GM18502 (cell line): Measurements from ENCODE around the gene MEMO1.
"Not testable (repeated sequence)": the region's sequence is repeated elsewhere in the genome, so short reads cannot be mapped to it uniquely, and the experiment has no call there.

Source experiments
- ATAC-seq: cut with Tn5 transposase; IDR thresholded peaks from one replicate; pipeline ENCODE4 v1.9.1; 2021; ENCODE audit warnings: mild to moderate bottlenecking; ENCODE audit not compliant: unreplicated experiment, poor library complexity

Gene MEMO1

DNA sequence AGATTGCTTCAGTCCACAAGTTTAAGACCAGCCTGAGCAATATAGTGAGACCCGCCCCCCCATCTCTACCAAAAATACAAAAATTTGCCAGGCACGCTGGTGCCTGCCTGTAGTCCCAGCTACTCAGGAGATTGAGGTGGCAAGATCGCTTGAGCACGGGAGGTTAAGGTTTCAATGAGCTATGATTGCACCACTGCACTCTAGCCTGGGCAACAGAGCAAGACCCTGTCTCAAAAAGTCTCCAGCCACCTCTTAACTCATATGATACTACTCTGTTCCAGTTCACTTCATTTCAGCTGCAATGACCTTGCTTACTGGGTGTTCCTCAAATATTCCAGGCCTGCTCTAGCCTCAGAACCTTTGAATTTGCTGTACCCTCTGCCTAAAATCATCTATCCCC is 11.4 kb downstream of the MEMO1 start:
- ATAC-seq: no peak

DNA sequence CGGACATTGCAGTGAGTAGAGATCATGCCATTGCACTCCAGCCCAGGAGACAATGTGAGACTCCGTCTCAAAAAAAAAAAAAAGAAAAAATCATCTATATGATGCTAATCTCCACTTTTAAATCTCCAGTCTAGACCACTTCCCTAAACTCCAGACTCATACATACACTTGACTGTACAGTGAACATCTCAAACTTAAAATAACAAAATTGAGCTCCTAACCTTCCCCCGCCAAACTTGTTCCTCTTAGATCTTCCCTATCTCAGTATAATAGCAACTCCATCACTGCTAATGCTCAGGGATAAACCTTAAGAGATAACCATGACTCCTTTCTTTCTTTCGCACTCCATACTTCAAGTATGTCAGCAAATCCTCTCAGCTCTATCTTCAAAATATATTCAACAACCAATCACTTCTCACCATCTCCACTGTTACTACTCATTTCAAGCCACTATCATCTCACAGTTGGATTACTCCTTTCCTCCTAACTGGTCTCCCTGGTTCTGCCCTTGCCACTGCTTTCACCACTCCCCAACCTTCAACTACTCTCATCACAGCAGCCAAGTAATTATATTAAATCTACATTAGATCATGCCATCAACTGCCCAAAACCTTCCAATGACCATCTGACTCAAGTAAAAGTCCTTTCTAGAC is 12.0 kb downstream of the MEMO1 start:
- no peak for ATAC-seq

DNA sequence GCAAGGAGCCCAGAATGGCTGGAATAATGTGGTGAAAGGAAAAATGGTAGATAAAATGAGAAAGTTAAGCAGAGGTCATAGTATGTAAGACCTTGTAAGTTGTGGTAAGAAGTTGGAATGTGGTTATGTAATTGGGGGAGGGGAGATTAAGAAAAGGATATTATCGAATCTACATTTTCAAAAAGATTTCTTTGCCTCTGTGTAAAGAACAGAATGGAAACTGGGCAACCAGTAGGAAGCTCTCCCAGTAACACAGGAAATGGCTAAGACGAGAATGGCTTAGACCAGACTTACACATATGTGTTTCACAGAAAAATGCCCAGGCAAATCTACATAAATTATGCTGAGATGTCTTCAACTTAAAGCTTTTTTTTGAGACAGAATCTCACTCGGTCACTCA is 13.2 kb downstream of the MEMO1 start:
- ATAC-seq: no peak

DNA sequence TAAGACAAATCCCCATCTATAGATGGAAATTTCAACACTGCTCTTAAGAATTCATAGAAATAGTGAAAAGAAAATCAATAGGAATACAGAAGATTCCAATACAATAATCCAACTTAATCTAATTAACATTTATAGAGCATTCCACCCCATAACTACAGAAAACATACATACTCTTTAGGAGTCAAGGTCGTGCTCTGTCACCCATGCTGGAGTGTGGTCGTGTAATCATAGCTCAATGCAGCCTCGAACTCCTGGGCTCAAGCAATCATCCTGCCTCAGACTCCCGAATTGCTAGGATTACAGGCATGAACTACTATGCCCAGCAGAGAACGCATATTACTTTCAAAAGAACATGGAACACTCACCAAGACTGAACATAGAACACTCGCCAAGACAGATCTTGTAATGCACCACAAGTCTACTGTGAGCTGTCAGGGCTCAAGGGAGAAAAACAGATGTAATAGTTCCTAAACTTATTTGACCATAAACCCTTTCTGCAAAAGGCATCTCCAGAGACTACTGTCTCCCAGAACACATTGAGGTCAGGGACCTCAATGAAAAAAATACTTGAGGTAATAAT is 14.1 kb downstream of the MEMO1 start:
- ATAC-seq: no peak

DNA sequence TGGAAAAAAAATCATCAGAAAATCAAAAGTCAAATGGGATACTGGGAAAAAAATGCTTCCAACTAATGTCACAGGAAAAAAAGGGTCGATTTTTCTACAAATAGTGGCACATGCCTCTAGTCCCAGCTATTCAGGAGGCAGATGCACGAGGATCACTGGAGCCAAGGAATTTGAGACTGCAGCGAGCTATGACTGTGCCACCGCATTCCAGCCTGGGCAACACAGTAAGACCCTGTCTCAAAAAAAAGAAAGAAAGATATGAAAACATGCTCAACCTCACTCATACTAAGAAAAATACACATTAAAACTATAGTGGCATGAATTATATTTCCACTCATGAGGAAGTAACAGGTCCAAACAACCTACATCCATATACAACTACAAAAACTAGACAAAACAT is 17.9 kb downstream of the MEMO1 start:
- no peak for ATAC-seq

DNA sequence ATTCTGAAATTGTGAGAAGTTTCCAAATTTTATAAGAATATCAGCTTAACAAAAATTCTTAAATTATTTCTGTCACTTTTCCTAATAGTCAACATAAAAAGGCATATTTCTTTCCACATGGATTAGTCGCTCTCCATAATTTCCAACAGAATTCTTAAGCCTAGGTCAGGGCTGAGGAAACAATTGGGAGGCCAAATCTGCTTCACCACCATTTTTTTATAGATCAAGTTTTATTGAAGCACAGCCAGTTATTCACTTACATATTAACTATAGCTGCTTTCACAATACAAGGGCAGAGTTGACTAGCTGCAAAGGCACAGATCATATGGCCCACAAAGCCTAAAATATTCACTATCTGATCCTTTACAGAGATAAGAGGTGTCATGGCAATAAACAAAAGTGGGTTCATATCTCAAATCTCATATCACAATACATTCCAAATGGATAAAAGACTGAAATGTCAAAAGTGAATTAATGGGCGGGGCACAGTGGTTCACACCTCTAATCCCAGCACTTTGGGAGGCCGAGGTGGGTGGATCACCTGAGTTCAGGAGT is 18.7 kb downstream of the MEMO1 start:
- no peak for ATAC-seq

DNA sequence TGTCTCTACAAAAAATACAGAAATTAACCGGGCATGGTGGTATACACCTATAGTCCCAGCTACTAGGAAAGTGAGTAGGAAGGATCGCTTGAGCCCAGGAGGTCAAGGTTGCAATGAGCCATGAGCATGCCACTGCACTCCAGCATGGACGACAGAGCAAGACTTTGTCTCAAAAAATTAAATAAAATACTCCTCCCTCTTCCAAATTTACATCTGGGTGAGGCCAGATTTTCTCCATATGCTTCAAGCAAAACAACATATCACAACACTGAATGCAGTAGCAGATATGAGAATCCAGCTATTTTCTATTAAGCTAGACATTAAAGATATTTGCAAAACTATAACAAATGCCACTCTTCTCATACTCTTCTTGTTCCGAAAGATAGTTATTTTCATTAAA is 20.9 kb downstream of the MEMO1 start:
- ATAC-seq: no peak

DNA sequence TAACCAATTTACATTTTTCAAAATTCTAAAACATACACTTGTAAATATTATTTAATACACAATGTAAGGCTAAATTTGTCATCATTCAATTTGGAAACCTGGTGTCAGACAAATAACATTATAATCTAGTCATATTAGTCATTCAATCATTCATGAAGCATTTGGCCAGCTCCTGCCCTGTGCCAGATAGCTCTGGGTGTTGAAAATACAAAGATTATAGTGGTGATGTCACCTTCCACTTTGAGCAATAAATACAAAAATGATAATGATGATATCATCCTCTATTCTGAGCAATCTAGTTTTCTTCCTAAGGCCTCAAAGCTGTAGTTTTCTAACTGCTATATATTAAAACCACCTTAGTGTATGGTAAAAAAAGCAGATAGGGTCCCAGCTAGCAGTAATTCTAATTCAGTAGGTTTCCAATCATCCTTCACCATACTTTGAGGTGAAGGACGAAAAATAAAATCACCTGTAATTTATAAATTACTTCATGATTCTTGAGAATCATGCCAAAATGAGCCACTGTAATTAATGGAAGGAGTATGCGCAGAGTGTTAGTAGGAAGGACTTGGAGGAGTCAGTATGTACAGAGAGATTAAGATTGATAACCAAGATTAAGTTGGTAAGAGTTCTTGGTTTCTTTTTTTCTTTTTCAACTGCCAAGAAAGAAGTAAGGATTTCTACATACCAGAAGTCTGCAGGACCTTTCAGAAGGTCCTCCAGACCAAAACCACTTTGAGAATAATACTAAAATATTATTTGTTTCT is 23.2 kb downstream of the MEMO1 start:
- no peak for ATAC-seq

DNA sequence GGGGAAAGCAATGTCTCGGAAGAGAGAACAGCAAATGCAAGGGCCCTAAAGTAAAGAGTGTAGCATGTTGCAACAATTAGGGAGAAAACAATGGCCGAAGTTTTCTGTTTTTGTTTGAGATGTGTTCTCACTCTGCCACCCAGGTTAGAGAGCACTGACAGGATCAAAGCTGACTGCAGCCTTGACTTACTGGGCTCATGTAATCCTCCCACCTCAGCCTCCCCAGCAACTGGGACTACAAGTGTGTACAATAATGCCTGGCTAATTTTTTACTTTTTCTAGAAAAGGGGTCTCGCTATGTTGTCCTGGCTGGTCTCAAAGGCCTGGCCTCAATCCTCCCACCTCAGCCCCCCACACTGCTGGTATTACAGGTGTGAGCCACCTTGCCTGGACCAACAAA is 23.9 kb downstream of the MEMO1 start:
- no peak for ATAC-seq

DNA sequence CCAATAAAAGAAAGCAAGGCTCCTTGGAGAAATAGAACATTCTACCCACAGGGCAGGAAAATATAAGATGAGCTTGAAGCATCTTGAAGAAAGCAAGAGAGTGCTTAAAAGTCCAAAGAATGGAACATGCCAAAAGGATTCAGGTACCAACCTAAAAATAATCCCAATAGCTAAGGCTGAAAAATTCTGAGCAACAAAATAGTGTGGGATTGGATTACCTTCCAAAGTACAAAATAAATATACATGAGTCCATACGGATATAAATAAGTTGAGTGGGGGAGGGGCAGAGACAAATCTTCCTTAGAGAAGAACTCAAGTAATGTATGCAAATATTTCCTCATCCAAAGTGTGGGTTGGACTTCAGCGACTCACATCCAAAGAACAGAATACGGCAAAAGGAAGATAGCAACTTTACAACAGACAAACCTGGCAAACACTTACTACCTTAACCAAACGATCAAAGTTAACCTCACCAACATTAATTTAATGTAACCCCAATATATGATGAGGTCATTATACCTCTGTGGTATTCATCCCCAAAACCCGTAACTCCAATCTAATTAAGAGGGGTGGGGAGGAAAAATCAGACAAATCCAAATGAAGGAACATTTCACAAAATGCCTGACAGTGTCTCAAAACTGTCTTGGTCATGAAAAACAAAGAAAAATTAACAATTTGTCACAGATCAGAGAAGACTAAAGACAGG is 26.9 kb downstream of the MEMO1 start:
- no peak for ATAC-seq

DNA sequence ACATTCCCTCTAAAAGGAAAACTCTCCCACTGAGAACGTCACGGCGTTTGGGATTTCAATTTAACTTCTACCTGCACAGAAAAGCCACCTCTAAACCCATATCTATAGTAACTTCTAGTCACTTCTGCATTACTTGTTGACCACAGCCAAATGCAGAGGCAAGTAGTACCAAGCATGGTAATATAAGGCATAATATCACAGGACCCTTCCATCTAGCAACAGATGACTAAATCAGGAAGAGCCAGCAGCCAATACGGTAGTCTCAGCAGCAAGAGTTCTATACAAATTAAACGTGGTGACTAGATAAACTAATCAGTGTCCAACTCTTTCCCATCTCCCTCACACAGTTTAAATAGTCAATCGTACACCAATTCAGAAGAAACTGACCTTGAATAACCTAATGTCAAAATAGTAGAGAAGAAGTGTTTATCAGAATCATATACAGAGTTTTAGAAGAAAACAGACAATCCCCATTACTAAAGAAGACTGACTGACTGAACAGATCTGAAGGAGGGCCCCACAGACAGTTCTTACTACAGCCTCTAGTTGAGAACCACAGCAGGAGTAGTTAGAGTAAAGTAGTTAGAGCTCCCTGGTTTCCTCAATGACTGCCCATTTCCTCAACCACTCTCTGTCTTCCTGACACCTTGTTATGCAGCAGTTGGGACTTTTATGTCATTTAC is 30.0 kb downstream of the MEMO1 start:
- ATAC-seq: peak; percentile 99

DNA sequence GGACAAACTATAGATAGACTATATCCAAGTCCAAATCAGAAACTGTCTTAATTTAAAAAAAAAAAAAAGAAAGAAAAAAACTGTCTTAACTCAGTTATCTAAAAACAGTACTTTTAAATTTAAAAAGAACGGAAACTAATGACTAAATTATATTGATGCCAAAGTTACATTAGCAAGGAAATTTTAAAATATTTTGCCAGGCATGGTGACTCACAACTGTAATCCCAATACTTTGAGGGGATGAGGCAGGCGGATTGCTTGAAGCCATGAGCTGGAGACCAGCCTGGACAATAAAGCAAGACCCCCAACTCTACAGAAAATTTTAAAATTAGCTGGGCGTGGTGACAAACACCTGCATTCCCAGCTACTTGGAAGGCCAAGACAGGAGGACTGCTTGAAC is 30.9 kb downstream of the MEMO1 start:
- no peak for ATAC-seq

DNA sequence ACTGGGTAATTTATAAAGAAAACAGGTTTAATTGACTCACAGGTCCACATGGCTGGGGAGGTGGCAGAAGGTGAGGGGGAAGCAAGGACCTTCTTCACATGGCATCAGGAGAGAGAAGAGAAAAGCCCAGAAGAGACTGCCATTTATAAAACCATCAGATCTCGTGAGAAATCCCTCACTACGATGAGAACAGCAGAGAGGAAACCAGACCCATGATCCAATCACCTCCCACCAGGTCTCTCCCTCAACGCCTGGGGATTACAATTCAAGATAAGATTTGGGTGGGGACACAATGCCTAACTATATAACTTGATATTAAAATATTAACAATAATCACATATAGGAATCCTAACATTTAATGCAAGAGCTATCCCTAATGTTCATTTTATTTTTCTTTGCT is 31.8 kb downstream of the MEMO1 start:
- no peak for ATAC-seq

DNA sequence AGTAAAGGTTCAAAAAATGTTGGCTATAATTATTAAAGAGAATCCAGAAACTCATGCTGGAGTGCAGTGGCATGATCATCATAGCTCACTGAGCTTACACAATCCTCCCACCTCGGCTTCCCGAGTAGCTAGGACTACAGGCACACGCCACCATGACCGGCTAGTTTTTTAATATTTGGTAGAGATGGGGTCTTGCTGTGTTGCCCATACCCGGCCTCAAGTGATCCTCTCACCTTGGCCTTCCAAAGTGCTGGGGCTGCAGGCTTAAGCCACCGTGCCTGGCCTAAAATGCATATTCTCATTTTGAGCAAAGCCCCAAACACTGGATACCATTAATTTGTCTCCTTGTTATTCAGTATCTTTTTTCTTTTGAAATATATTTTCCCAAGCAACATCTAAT is 32.4 kb downstream of the MEMO1 start:
- no peak for ATAC-seq

DNA sequence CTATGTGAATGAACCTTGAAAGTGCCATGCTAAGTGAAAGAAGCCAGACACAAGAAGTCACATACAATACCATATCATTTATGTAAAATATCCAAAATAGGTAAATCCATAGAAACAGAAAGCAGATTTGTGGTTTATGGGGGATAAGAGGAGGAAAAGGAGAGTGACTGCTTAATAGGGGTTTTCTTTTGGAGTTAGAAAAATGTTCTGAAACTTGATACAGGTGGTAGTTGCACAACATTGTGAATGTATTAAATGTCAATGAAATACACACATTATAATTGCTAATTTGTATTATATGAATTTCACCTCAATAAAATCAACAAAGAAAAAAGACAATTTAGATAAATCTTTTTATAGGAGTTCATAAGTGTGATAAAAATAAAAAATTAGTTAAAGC is 37.1 kb downstream of the MEMO1 start:
- ATAC-seq: no peak

DNA sequence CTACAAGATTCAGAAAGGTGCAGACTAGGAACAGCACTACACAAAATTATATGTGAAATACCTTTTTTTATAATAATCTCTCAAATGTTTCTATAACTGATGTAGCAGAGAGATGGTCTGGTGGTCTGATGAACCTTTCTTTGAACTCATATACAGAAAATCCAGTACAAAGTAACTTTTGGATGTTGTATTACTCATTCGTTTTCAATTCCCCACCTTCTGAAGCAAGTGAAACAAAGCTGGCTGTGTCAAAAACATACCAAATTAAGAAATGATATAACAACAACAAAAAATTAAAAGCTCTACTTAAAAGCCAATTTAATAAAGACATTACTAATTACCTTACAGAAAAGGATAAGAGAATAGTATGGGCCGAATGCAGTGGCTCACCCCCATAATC is 38.7 kb downstream of the MEMO1 start:
- no peak for ATAC-seq

DNA sequence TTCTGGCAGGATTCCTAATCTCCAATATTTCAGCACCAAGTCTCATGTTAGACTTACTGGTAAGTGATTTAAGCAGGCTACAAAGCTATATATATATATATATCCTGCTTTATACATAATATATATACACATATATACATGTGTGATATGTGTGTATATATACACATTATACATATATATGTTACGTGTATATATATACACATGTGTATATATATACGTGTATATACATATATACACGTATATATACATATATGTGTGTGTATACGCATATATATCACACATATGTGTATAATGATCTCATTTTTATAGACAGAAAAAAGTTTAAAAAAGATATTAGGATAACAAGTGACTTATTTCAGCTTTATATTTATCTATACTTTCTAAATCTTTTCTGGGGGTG is 41.6 kb downstream of the MEMO1 start:
- no peak for ATAC-seq

DNA sequence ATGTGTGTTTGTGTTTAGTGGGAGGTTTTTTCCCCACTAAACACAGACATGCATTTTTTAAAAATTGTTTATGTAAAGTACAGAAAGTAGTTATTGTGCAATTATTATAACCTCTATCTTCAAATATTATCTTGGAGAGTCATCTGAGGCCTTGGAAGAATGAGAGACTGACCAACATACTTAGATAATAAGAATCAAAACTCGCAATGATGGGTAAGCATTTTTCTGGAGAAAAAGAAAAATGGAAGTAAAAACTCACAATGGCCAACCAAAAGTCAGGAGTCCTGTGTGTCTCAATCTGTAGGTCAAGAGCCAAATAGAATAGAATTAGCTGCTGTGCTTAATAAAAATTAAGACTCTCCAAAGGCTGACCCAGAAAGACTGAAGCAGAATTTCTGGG is 43.0 kb downstream of the MEMO1 start:
- no peak for ATAC-seq

DNA sequence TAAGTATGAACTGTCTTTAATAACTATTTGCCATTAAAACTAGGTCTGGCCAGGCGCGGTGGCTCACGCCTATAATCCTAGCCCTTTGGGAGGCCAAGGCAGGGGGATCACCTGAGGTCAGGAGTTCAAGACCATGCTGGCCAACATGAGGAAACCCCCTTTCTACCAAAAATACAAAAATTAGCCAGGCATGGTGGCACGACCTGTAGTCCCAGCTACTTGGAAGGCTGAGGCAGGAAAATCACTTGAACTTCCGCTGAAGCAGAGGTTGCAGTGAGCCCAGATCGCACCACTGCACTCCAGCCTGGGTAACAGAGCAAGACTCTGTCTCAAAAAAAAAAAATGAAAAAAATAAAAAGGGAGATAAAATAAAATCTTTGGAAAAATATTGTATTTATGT is 44.4 kb downstream of the MEMO1 start:
- not testable (repeated sequence) for ATAC-seq

DNA sequence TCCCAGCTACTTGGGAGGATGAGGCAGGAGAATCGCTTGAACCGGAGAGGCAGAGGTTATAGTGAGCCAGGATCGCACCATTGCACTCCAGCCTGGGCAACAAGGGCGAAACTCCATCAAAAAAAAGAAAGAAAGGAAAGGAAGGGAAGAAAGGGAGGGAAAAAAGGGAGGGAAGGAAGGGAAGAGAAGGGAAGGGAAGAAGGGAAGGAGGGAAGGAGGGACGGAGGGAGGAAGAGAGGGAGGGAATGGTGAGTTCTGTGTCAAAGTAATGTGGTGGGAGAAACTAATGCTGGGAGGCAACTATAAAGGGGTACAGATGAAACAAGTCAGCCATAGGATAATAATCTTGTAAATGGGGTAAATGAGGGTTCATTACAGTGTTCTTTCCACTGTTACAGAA is 45.7 kb downstream of the MEMO1 start:
- ATAC-seq: no peak
